GM18508 (cell line): ENCODE results near the gene CEP20.

ENCODE experiments used
- ATAC-seq: cut with Tn5 transposase; IDR thresholded peaks from one replicate; pipeline ENCODE4 v1.9.1; 2021; ENCODE audit warnings: moderate number of reproducible peaks; ENCODE audit not compliant: insufficient read depth, unreplicated experiment

The CEP20 gene

GRCh38 chr16:15836965-15837611 is 51.3 kb downstream of the CEP20 start:
- ATAC-seq = no peak

GRCh38 chr16:15836074-15836473 is 52.3 kb downstream of the CEP20 start:
- no peak for ATAC-seq

GRCh38 chr16:15835136-15835878 is 53.1 kb downstream of the CEP20 start:
- no peak for ATAC-seq

DNA sequence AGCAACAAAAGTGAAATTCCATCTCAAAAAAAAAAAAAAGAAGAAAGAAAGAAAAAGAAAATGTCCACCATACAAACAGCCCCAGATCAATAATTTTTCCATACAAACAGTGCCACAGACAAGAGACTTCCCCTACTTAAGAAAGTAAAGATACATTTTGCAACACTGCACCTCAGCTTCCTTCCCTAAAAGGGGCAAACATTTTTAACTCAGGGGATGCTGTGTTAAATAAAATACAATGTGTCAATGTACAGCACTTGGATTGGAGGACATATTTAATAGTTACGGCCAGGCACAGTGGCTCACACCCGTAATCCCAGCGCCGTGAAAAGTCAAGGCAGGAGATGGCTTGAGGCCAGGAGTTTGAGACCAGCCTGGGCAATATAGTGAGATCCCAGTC is 53.9 kb downstream of the CEP20 start:
- no peak for ATAC-seq

- no peak for ATAC-seq
These were observed 54.9 kb downstream of the CEP20 start for GRCh38 chr16:15833541-15833940.

GRCh38 chr16:15832241-15832640 is 56.2 kb downstream of the CEP20 start:
- ATAC-seq = no peak

GRCh38 chr16:15830832-15831451 is 57.5 kb downstream of the CEP20 start:
- ATAC-seq = no peak

DNA sequence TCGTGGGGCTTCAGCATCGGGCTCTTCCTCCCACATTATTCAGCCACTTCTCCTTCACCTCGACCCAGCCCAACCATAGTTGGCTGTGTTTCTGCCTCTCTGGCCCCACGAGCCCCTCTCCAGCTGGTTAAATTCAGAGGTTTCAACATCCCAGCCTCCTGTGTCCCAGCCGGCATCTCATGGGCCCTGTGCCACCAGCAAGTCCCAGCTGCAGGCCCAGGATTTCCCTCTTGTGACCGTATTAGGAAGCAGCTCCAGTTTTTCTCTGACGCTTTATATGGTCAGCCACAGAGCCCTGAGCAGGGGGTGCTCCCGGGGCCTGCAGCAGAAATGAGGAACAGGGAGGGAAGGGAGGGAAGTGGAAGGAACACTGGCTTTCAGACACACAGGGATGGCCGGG is 58.9 kb downstream of the CEP20 start:
- ATAC-seq = no peak

DNA sequence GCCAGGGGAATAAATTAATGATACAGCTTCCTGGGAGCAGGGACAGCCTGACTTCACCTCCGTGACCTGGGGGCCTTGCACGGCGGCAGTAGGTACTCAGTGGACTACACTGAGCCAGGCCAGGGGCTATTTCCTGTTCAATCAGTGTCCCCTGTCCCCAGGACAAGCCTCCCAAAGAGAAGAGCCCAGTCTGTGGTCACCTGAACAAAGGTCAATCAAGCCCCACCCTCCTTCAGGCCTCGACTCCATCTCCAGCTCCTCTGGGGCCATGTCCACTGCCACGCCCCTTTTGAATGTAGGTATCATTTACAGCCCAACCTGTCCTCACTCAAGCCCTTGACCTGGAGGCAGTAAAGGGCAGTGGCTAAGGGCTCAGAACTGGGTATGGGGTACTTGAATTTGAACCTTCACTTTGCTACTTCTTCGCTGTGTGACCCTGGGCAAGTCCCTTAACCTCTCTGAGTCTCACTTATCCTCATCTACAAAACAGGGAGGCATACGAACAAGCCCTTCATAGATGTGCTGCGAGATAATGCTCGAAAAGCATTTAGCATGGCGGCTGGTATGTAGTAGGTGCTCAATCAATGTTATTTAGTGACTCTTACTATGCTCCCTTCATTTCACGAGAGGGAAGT is 60.6 kb downstream of the CEP20 start:
- no peak for ATAC-seq

GRCh38 chr16:15827299-15827698 is 61.1 kb downstream of the CEP20 start:
- ATAC-seq = no peak

DNA sequence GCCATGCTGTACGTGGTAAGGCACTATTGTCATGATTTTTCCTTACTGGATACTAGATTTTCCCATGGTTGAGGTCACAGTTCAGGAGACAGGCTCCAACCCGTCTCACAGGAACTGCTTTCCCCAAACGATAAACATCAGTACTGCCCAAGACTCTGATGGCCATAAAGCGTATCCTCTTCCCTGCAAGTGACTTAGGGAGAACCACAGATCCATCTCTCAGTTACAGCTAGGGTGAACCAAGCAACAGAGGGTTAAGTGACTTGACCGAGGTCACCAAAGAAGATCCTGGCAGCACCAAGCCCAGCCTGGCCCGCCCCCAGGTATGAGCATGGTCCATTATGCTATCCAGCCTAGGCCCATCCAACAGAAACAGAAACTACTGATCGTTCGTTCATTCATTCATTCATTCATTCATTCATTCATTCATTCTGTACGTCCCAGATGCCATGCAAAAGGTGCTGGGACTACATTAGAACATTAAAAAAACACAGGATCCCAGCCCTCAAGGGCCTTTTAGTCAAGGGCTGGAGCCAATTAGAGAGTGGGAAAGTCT is 62.6 kb downstream of the CEP20 start:
- no peak for ATAC-seq

GRCh38 chr16:15822957-15823356 is 65.4 kb downstream of the CEP20 start:
- ATAC-seq = no peak

GRCh38 chr16:15820837-15821236 is 67.6 kb downstream of the CEP20 start:
- ATAC-seq = no peak

DNA sequence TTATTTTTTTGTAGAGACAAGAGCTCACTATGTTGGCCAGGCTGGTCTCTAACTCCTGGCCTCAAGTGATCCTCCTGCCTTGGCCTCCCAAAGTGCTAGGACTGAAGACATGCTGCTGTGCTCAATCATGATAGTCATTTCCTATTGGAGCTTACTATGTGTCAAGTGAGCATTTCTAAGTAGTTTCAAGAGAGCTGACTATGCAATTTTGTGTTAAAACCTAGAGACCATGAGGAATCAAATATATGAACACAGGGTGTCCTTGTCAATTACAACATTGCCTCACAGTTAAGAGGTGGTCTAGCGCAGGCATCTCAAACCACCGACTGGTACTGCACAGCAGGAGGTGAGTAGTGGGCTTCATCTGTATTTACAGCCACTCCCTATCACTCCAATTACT is 69.4 kb downstream of the CEP20 start:
- no peak for ATAC-seq

- ATAC-seq = no peak
These were observed 71.0 kb downstream of the CEP20 start for GRCh38 chr16:15817446-15817845.

DNA sequence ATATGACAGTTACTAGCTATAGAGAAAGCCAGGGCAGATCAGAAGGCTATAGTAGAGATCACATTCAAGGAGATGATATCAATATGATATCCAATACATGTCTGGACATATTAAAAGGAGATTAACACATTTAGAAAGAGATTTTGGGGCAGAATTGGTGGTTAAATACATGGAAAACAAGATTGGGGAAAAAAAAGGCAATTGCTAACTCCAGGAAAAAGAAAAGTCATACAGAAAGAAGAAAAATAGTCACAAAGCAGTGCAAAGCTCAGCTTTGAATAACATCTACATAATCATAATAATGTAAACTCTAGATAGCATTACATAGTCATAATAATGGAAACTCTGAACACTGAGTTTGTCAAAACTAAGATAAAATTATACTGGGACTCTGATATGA is 72.2 kb downstream of the CEP20 start:
- ATAC-seq = no peak
